Activated gamma-delta T cell treated with Interleukin-2 at 50 U/mL for 16 hours (primary cell): Measurements from ENCODE around the gene ITPRIPL1.

Source experiments
- DNase-seq: peaks from one replicate; pipeline ENCODE4 v3.0.0-alpha.2; 2020

The ITPRIPL1 gene

DNA sequence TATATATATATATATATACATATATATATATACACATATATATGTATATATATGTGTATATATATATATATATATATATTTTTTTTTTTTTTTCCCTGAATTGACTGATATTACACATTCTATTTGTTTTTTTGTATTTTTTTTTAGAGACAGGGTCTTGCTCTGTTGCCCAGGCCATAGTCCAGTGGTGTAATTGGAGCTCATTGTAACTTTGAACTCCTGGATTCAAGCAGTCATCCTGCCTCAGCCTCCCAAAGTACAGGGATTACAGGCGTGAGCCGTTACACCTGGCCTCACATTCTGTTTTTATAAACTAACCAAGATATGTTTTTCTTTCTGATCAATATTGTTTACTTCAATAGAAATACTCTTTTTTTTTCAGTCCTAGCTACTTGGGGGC, 36.6 kb downstream of the ITPRIPL1 start:
- DNase-seq = no peak

DNA sequence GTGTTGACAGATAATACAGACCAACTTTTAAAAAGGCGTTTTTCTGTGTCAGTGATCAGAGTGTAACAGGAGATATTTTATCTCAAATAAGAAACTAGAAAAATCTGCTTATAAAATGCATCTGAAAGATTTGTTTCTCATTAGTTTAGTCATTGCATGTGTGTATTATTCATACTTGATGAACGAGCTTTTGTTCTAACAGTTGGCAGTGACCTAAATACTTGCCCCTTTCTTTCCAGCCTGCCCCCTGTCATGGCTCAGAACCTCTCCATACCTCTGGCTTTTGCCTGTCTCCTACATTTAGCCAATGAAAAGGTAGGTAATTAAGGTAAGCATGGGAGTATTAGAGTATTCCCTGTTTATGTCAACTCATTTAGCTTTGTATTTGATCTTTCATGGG, 44.1 kb downstream of the ITPRIPL1 start:
- DNase-seq = no peak

DNA sequence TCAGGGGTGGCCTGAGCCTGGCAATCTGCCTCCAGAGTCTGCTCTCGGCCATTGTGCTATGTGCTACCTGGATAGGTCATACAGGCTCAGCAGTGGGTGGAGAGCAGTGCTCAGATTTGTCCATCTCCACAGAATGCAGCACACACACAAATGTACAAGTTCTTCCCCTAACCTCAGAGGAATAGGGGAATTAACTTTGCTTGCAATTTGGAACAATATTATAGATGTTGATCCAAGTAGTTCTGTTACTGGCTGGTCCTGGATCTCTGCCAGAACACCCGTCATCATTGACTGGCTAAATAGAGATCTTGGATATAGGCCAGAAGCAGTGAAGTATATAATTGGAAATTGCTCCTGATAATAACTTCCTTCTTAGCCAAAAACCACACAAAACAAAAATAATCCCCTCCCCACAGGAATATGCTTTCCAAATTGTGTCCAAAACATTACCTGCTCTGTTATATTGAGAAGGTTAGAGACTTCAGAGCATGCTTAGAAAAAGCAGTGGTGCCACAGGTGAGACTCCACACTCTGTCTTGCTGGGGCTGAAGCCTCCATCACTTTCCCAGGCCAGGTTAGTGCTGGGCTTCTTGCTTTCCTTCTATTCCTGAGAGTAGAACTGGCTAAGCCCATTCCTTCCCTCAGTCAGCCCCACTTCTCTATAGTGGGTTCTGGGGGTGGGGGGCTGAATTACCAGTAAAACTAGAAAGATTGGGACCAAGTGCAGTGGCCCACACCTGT, 49.3 kb downstream of the ITPRIPL1 start:
- no peak for DNase-seq
